Measurements from ENCODE around the gene ACKR3.

GRCh38 chr2:236597629-236598028 is 28.0 kb downstream of the ACKR3 start:
- TF ChIP-seq POLR2AphosphoS5 (IDR thresholded peaks at IDR 0.05; ENCODE audit: insufficient read depth in 1 of 2, low read depth in 1 of 2) (no peak), CTCF (IDR thresholded peaks at IDR 0.05) (no peak), POLR2A (IDR thresholded peaks at IDR 0.05) (no peak)

Data from vagina (tissue), 2 donors.